Measurements from ENCODE around the gene DSTYK. TPM values are rescaled to one million over a fixed set of nuclear protein-coding genes. Genes with fewer than 3 reads are reported as not detected.

The DSTYK gene
- total RNA-seq, 2 donors from 2014 or later, result 9.8 to 11.0 TPM

DNA sequence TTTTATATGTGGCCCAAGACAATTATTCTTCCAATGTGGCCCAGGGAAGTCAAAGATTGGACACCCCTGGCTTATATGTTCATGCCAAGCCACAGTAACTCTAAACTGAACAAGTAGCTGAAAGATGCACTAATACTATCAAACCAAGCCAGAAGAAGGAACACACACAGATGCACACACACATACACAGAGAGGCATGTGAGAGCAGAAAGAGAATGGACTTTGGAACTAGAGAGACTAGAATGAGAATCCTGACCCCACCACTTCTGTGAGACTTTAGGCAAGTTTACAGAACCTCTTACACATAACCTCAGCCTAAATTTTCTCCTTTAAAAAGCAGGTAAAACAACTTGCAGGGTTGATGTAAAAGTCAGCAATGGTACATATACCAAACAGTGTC is 116.1 kb downstream of the DSTYK start:
- Mint-ChIP-seq H3K4me3 (no peak overlapping the region), H3K4me1 (no peaks in the 10 kb centered on the region)
- H3K36me3 ChIP-seq (ENCODE audit: control insufficient read depth, insufficient read depth, low read length), result peaks cover 93% of the 10 kb centered on the region

More for the DNA sequence above, 116.1 kb downstream of the DSTYK start:
- no peaks in the 10 kb centered on the region for H3K9me3 Mint-ChIP-seq
- Histone ChIP-seq H3K27me3 (ENCODE audit: control insufficient read depth, insufficient read depth, low read length, poor library complexity, severe bottlenecking) (no peaks in the 10 kb centered on the region), H3K4me1 (ENCODE audit: control insufficient read depth, insufficient read depth, low read length) (no peaks in the 10 kb centered on the region), H3K4me3 (ENCODE audit: low read length) (no peak overlapping the region), H3K9ac (ENCODE audit: extremely low read depth, low read length, poor library complexity, severe bottlenecking) (no peak overlapping the region), H3K9me3 (ENCODE audit: control insufficient read depth, low read length) (no peaks in the 10 kb centered on the region), H3K27ac (ENCODE audit: low read depth, low read length) (no peak overlapping the region)
- DNase-seq, result no peak
- H3K27me3 Mint-ChIP-seq (ENCODE audit: insufficient read depth), result no peaks in the 10 kb centered on the region
- TF ChIP-seq, protein P1, sequence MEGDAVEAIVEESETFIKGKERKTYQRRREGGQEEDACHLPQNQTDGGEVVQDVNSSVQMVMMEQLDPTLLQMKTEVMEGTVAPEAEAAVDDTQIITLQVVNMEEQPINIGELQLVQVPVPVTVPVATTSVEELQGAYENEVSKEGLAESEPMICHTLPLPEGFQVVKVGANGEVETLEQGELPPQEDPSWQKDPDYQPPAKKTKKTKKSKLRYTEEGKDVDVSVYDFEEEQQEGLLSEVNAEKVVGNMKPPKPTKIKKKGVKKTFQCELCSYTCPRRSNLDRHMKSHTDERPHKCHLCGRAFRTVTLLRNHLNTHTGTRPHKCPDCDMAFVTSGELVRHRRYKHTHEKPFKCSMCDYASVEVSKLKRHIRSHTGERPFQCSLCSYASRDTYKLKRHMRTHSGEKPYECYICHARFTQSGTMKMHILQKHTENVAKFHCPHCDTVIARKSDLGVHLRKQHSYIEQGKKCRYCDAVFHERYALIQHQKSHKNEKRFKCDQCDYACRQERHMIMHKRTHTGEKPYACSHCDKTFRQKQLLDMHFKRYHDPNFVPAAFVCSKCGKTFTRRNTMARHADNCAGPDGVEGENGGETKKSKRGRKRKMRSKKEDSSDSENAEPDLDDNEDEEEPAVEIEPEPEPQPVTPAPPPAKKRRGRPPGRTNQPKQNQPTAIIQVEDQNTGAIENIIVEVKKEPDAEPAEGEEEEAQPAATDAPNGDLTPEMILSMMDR (conservative IDR thresholded peaks at IDR 0.05), result no peak
- H3K27ac Mint-ChIP-seq, result no peak overlapping the region
- peaks cover 67% of the 10 kb centered on the region for H3K36me3 Mint-ChIP-seq (ENCODE audit: low read depth)

Other genes starting within 250 kb of the DSTYK start
- gene CNTN2, start 168.5 kb downstream of the DSTYK start, total RNA-seq, result under 1 TPM in 1 of 2 donors, not detected in 1; 0.13 TPM
- 1 to 10 TPM; 4.9 to 6.2 TPM for gene TMEM81, start 127.2 kb downstream of the DSTYK start, total RNA-seq
- gene RBBP5, start 89.7 kb downstream of the DSTYK start, total RNA-seq, result 10 to 100 TPM; 17.8 to 23.6 TPM
- gene TMCC2, start 16.2 kb upstream of the DSTYK start, total RNA-seq, result 1 to 10 TPM; 5.2 to 5.8 TPM
- 10 to 100 TPM; 13.4 to 19.1 TPM for gene NUAK2, start 110.0 kb upstream of the DSTYK start, total RNA-seq
- gene KLHDC8A, start 145.2 kb upstream of the DSTYK start, total RNA-seq, result under 1 TPM; 0.38 to 0.53 TPM
- gene LEMD1, start 210.4 kb upstream of the DSTYK start, total RNA-seq, result 10 to 100 TPM; 13.5 to 16.7 TPM
- gene BLACAT1, start 244.3 kb upstream of the DSTYK start, total RNA-seq, result 1 to 10 TPM; 7.4 to 7.6 TPM

Measured in endodermal cell (in vitro differentiated cells).